ENCODE measurements around the gene CDKAL1.

The CDKAL1 gene

GRCh38 chr6:21001736-21002135 is 467.5 kb downstream of the CDKAL1 start:
- H3K4me3 ChIP-seq (ENCODE audit: low read length, poor library complexity, severe bottlenecking), result no peak overlapping the region
- TF ChIP-seq EZH2phosphoT487 (IDR thresholded peaks at IDR 0.05; ENCODE audit: borderline replicate concordance), result no peak
- no peak for TF ChIP-seq CTCF (conservative IDR thresholded peaks at IDR 0.05; ENCODE audit: low read length)
- no peaks in the 10 kb centered on the region for H3K79me2 ChIP-seq (ENCODE audit: insufficient read depth, low read length)
- H3K27me3 ChIP-seq (ENCODE audit: insufficient read depth, low read length, poor library complexity, severe bottlenecking), result no peaks in the 10 kb centered on the region
- peaks cover 3% of the 10 kb centered on the region for H4K20me1 ChIP-seq (ENCODE audit: insufficient read depth, low read length, poor library complexity, severe bottlenecking)
- no peaks in the 10 kb centered on the region for H3K9me2 ChIP-seq (replicated peaks; ENCODE audit: low read depth, low read length)
- no peak overlapping the region for H3K9ac ChIP-seq (ENCODE audit: low read depth, low read length, poor library complexity, severe bottlenecking)
- no peak overlapping the region for H2AFZ ChIP-seq (ENCODE audit: low read length)
- peaks cover 4% of the 10 kb centered on the region for H3F3A ChIP-seq (ENCODE audit: low read depth)
- H3K36me3 ChIP-seq (ENCODE audit: insufficient read depth, low read length), result peaks cover 11% of the 10 kb centered on the region; the same call in 1 of the 2 replicates
- no peak overlapping the region for H3K4me2 ChIP-seq (ENCODE audit: low read depth, low read length, poor library complexity, severe bottlenecking)
- peaks cover 28% of the 10 kb centered on the region for H3K4me1 ChIP-seq (ENCODE audit: insufficient read depth, low read length, poor library complexity, severe bottlenecking)
- H3K9me3 ChIP-seq (ENCODE audit: insufficient read depth, low read depth, low read length), result no peaks in the 10 kb centered on the region

GRCh38 chr6:21003780-21004541 is 469.7 kb downstream of the CDKAL1 start:
- Histone ChIP-seq H3K27me3 (ENCODE audit: insufficient read depth, low read length, poor library complexity, severe bottlenecking) (no peaks in the 10 kb centered on the region), H3K4me2 (ENCODE audit: low read depth, low read length, poor library complexity, severe bottlenecking) (no peak overlapping the region), H3K36me3 (ENCODE audit: insufficient read depth, low read length) (peaks cover 11% of the 10 kb centered on the region; the same call in 1 of the 2 replicates), H2AFZ (ENCODE audit: low read length) (no peak overlapping the region), H3K9me3 (ENCODE audit: insufficient read depth, low read depth, low read length) (no peaks in the 10 kb centered on the region), H3K4me1 (ENCODE audit: insufficient read depth, low read length, poor library complexity, severe bottlenecking) (peaks cover 23% of the 10 kb centered on the region), H3F3A (ENCODE audit: low read depth) (peaks cover 4% of the 10 kb centered on the region), H4K20me1 (ENCODE audit: insufficient read depth, low read length, poor library complexity, severe bottlenecking) (peaks cover 3% of the 10 kb centered on the region), H3K79me2 (ENCODE audit: insufficient read depth, low read length) (no peaks in the 10 kb centered on the region), H3K9ac (ENCODE audit: low read depth, low read length, poor library complexity, severe bottlenecking) (no peak overlapping the region), H3K4me3 (ENCODE audit: low read length, poor library complexity, severe bottlenecking) (no peak overlapping the region), H3K9me2 (replicated peaks; ENCODE audit: low read depth, low read length) (no peaks in the 10 kb centered on the region)
- TF ChIP-seq EZH2phosphoT487 (IDR thresholded peaks at IDR 0.05; ENCODE audit: borderline replicate concordance) (no peak), CTCF (conservative IDR thresholded peaks at IDR 0.05; ENCODE audit: low read length) (no peak)

GRCh38 chr6:21005816-21006570 is 471.7 kb downstream of the CDKAL1 start:
- H3F3A ChIP-seq (ENCODE audit: low read depth), result no peaks in the 10 kb centered on the region
- no peaks in the 10 kb centered on the region for H3K79me2 ChIP-seq (ENCODE audit: insufficient read depth, low read length)
- H3K27me3 ChIP-seq (ENCODE audit: insufficient read depth, low read length, poor library complexity, severe bottlenecking), result no peaks in the 10 kb centered on the region
- H3K9ac ChIP-seq (ENCODE audit: low read depth, low read length, poor library complexity, severe bottlenecking), result no peak overlapping the region
- H3K36me3 ChIP-seq (ENCODE audit: insufficient read depth, low read length), result peaks cover 22% of the 10 kb centered on the region; the same call in 1 of the 2 replicates
- no peak overlapping the region for H2AFZ ChIP-seq (ENCODE audit: low read length)
- H3K4me2 ChIP-seq (ENCODE audit: low read depth, low read length, poor library complexity, severe bottlenecking), result no peak overlapping the region
- peaks cover 10% of the 10 kb centered on the region for H3K4me1 ChIP-seq (ENCODE audit: insufficient read depth, low read length, poor library complexity, severe bottlenecking)
- no peaks in the 10 kb centered on the region for H3K9me2 ChIP-seq (replicated peaks; ENCODE audit: low read depth, low read length)
- no peak overlapping the region for H3K4me3 ChIP-seq (ENCODE audit: low read length, poor library complexity, severe bottlenecking)
- no peaks in the 10 kb centered on the region for H3K9me3 ChIP-seq (ENCODE audit: insufficient read depth, low read depth, low read length)
- no peaks in the 10 kb centered on the region for H4K20me1 ChIP-seq (ENCODE audit: insufficient read depth, low read length, poor library complexity, severe bottlenecking)
- TF ChIP-seq EZH2phosphoT487 (IDR thresholded peaks at IDR 0.05; ENCODE audit: borderline replicate concordance) (no peak), CTCF (conservative IDR thresholded peaks at IDR 0.05; ENCODE audit: low read length) (no peak)
